Lung (tissue), 12 donors: ENCODE data around the gene LRRC27. TPM values are rescaled to one million over a fixed set of nuclear protein-coding genes. Genes with fewer than 3 reads are reported as not detected.
"Not testable (repeated sequence)": the region's sequence is repeated elsewhere in the genome, so short reads cannot be mapped to it uniquely, and the experiment has no call there.

Experiments used
- ATAC-seq: fragments of 200-7000 bp; cut with Tn5 transposase; one replicate; pipeline ENCODE4 v1.9.1; 2020; ENCODE audit warnings: moderate number of reproducible peaks; ENCODE audit not compliant: insufficient read depth, low FRiP score
- DNase-seq, 3 donors: peaks; one replicate each; pipeline ENCODE4 v3.0.0-alpha.2; 2013 to 2017
- H3K27ac ChIP-seq, 2 donors: one replicate each; pipeline ENCODE4 v1.5.1; 2013; ENCODE audit warnings: mild to moderate bottlenecking in 2 of 2, moderate library complexity in 2 of 2, control low read depth in 1 of 2, inconsistent platforms in 1 of 2, low read depth in 1 of 2, low read length in 1 of 2
- H3K27me3 ChIP-seq, 3 donors: one replicate each; pipeline ENCODE4 v1.5.1; 2013; ENCODE audit warnings: low read length in 2 of 3; ENCODE audit not compliant: control insufficient read depth in 3 of 3, insufficient read depth in 3 of 3
- H3K36me3 ChIP-seq, 4 donors: one replicate each; pipeline ENCODE4 v1.5.1; 2013; ENCODE audit warnings: low read length in 4 of 4, mild to moderate bottlenecking in 1 of 4, moderate library complexity in 1 of 4; ENCODE audit not compliant: control insufficient read depth in 4 of 4, insufficient read depth in 4 of 4
- H3K4me1 ChIP-seq, 5 donors: one replicate each; pipeline ENCODE4 v1.5.1; 2013; ENCODE audit warnings: low read length in 5 of 5, mild to moderate bottlenecking in 2 of 5, moderate library complexity in 1 of 5; ENCODE audit not compliant: control insufficient read depth in 5 of 5, insufficient read depth in 5 of 5
- H3K4me3 ChIP-seq: one replicate; pipeline ENCODE4 v1.5.1; 2013; ENCODE audit warnings: mild to moderate bottlenecking, control low read depth, moderate library complexity
- H3K9ac ChIP-seq, 2 donors: one replicate each; pipeline ENCODE4 v1.5.1; 2013; ENCODE audit warnings: low read length in 2 of 2, control low read depth in 1 of 2; ENCODE audit not compliant: insufficient read depth in 1 of 2
- H3K9me3 ChIP-seq, 4 donors: one replicate each; pipeline ENCODE4 v1.5.1; 2013; ENCODE audit warnings: low read length in 3 of 4, mild to moderate bottlenecking in 1 of 4, moderate library complexity in 1 of 4; ENCODE audit not compliant: control insufficient read depth in 4 of 4, insufficient read depth in 3 of 4
- CTCF ChIP-seq: IDR thresholded peaks from 2 replicates; pipeline ENCODE4 v1.5.1; 2012; ENCODE audit warnings: mild to moderate bottlenecking; ENCODE audit errors: control extremely low read depth, extremely low read depth
- WGBS, 2 donors: extraction: QIAGEN DNeasy Blood & Tissue Kit; methylation state at CpG; one replicate each; pipeline ENCODE4 v1.1.7; 2013; 5-methylcytosine and 5-hydroxymethylcytosine counted together
- polyA plus RNA-seq, 2 donors: library from polyadenylated mRNA; stranded (reverse); fragments of 200-250 nt; gene quantifications; one replicate each; pipeline ENCODE4 v1.2.1, GENCODE V29; 2013
- total RNA-seq, 2 donors: library from RNA; depleted of rRNA in 1 of 2; stranded (reverse); fragments of >200 nt in 1 of 2; gene quantifications; one replicate each; pipeline ENCODE4 v1.2.1, GENCODE V29; 2014 to 2021
- donor health status: control.
- donor health status: control.
- donor health status: Bipolar disorder and iron deficiency.
- donor health status: healthy.
- donor health status: DM: yes; HTN: yes; CAD: no.

The LRRC27 gene
- total and polyA plus RNA-seq, 4 donors, result 5.8 to 25.5 (median 17.2) TPM

DNA sequence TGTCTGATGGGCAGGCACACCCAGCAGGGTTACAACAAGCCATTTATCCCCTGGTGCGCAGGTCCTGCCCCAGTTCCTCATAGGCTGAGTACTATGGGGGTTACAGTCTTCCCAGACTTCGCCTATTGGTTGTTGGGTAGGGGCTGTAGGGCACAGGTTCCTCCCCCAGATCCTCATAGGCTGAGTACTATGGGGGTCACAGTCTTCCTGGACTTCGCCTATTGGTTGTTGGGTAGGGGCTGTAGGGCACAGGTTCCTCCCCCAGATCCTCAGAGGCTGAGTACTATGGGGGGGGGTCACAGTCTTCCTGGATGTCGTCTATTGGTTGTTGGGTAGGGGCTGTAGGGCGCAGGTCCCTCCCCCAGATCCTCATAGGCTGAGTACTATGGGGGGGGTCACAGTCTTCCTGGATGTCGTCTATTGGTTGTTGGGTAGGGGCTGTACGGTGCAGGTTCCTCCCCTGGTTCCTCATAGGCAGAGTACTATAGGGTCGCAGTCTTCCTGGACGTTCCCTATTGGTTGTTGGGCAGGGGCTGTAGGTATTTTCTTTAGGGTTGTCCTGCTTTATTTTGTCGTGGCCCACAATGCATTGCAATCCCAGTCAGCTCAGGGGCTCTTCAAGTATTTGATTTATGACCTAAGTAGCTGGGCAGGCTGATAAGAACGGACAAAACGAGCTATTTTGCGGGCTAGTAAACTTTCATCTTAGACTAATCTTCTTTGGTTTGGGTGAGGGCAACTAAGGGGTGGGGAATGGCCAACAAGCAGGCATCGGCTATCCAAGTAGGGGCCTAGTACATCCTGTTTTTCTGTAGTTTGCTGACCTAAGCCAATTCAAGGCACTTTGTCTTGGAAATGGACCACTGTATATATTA is 3.4 kb downstream of the LRRC27 start:
- H3K9me3 ChIP-seq, result no peaks in the 10 kb centered on the region
- TF ChIP-seq CTCF, result no peak
- ATAC-seq (peak; percentile 74), DNase-seq (peak; percentile 67 to 86 (median 81))
- no peak overlapping the region for H3K9ac ChIP-seq
- H3K27me3 ChIP-seq, result no peaks in the 10 kb centered on the region
- H3K36me3 ChIP-seq, result peaks cover 0 to 10% (median 3%) of the 10 kb centered on the region in 4 donors
- H3K27ac ChIP-seq, result peak overlapping the region in 1 of 2 donors; percentile 89
- 31 to 47% methylated on average over 14 of the region's 14 CpGs for WGBS, 2 donors
- H3K4me1 ChIP-seq, result peaks cover 4 to 31% (median 6%) of the 10 kb centered on the region in 5 donors
- no peak overlapping the region for H3K4me3 ChIP-seq

DNA sequence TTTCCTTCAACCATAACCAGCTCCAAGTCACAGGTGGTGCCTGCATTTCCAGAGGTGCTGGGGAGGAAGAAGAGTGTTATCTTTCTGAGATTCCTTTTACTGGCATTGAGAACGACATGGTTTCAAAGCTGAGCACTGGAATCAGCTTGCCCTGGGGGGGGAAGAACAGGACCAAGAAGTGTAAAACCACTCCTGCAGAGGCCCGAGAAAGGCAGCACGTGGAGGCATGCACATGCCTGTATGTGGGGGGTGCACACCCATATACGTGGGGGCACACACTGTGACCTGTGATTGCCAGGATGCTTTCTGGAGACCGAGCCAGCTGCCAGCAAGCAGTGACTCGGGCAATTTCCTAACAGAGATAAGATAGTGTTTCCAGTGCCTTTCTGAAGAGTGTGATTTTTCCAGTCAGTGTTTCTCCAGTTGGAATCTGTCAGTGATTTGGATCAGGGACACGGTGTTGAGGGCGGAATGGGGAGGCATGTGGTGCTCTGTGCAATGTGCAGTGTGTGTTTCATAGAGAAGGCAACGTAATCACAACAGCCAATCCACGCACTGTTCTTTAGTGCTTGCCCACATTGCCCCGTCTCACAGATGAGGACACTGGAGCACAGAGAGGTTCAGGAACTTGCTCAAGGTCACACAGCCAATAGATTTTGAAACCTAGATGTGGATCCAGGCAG is 4.2 kb downstream of the LRRC27 start:
- peak overlapping the region in 1 of 2 donors; percentile 89 for H3K27ac ChIP-seq
- H3K9me3 ChIP-seq, result no peaks in the 10 kb centered on the region
- H3K9ac ChIP-seq, result peak overlapping the region in 1 of 2 donors; percentile 16
- DNase-seq, result peak; percentile 27 to 31 (median 29)
- H3K36me3 ChIP-seq, result peaks cover 0 to 10% (median 3%) of the 10 kb centered on the region in 4 donors
- peaks cover 0 to 24% (median 6%) of the 10 kb centered on the region in 5 donors for H3K4me1 ChIP-seq
- 37 to 39% methylated on average over 11 of the region's 11 CpGs for WGBS, 2 donors
- no peaks in the 10 kb centered on the region for H3K27me3 ChIP-seq
- TF ChIP-seq CTCF, result no peak
- no peak overlapping the region for H3K4me3 ChIP-seq
- ATAC-seq, result no peak

- ATAC-seq, result no peak
- no peak for TF ChIP-seq CTCF
- DNase-seq, result peak in 2 of 3 donors; percentile 17 to 18
- Histone ChIP-seq H3K27me3 (no peaks in the 10 kb centered on the region), H3K27ac (peak overlapping the region; percentile 30 to 96), H3K4me1 (peaks cover 0 to 23% (median 6%) of the 10 kb centered on the region in 5 donors), H3K9me3 (no peaks in the 10 kb centered on the region), H3K36me3 (peaks cover 0 to 10% (median 3%) of the 10 kb centered on the region in 4 donors), H3K9ac (peak overlapping the region; percentile 16 to 31), H3K4me3 (peak overlapping the region; percentile 58)
- WGBS, 2 donors, result 20 to 25% methylated on average over 19 of the region's 19 CpGs
Measured at GRCh38 chr10:132336919-132337407, 5.0 kb downstream of the LRRC27 start.

- 88 to 98% methylated on average over 7 of the region's 7 CpGs for whole genome bisulfite sequencing, 2 donors
- Histone ChIP-seq H3K4me1 (peaks cover 0 to 17% (median 6%) of the 10 kb centered on the region in 5 donors), H3K36me3 (peaks cover 0 to 12% (median 8%) of the 10 kb centered on the region in 4 donors)
- not testable (repeated sequence) for H3K27me3 ChIP-seq, ATAC-seq, H3K9me3 ChIP-seq, H3K27ac ChIP-seq, DNase-seq, H3K9ac ChIP-seq, H3K4me3 ChIP-seq
Measured at GRCh38 chr10:132337854-132338253, 5.9 kb downstream of the LRRC27 start.
